ENCODE data around the gene TFAP2D. TPM values are rescaled to one million over a fixed set of nuclear protein-coding genes. Genes with fewer than 3 reads are reported as not detected.
A peak's percentile ranks its signal among the peaks of the same experiment; 100 is the strongest.

TFAP2D gene
- total RNA-seq, 1 experiment from 2014 or later: not detected

- ChIA-PET POLR2A (no interaction called here), CTCF (no interaction called here)
- DNase-seq: no peak
- Histone ChIP-seq H3K4me1 (no peaks in the 10 kb centered on the region), H3K27me3 (replicated peaks; ENCODE audit: control insufficient read depth, insufficient read depth, low read length) (no peaks in the 10 kb centered on the region), H3K9me3 (no peaks in the 10 kb centered on the region), H3K36me3 (ENCODE audit: control insufficient read depth, insufficient read depth, low read length) (no peaks in the 10 kb centered on the region), H3K4me3 (ENCODE audit: low read depth, low read length) (no peak overlapping the region)
- Mint-ChIP-seq H3K27ac (ENCODE audit: unreplicated experiment) (no peak overlapping the region), H3K4me3 (ENCODE audit: unreplicated experiment) (no peak overlapping the region), H3K36me3 (ENCODE audit: insufficient read depth, unreplicated experiment) (no peaks in the 10 kb centered on the region), H3K4me1 (ENCODE audit: low read depth, unreplicated experiment) (no peaks in the 10 kb centered on the region), H3K27me3 (ENCODE audit: insufficient read depth, unreplicated experiment) (peaks cover 4% of the 10 kb centered on the region), H3K9me3 (ENCODE audit: unreplicated experiment) (no peaks in the 10 kb centered on the region)
- intact Hi-C loops (cut with micrococcal nuclease; ENCODE audit: unreplicated experiment): no loop called here
- BruUV-seq (replicated peaks): no TSS peak
- TF ChIP-seq CTCF (IDR thresholded peaks at IDR 0.05; ENCODE audit: insufficient read depth in 1 of 2, low read depth in 1 of 2, low read length in 1 of 2, severe bottlenecking in 1 of 2, unreplicated experiment in 1 of 2): no peak
Measured at GRCh38 chr6:50785921-50786320, 72.6 kb downstream of the TFAP2D start.

GRCh38 chr6:50791900-50792508 is 78.7 kb downstream of the TFAP2D start:
- no peaks in the 10 kb centered on the region for H3K27me3 ChIP-seq (replicated peaks; ENCODE audit: control insufficient read depth, insufficient read depth, low read length)

GRCh38 chr6:50792771-50793170 is 79.4 kb downstream of the TFAP2D start:
- Mint-ChIP-seq H3K4me3 (ENCODE audit: unreplicated experiment) (no peak overlapping the region), H3K4me1 (ENCODE audit: low read depth, unreplicated experiment) (no peaks in the 10 kb centered on the region), H3K27ac (ENCODE audit: unreplicated experiment) (no peak overlapping the region), H3K9me3 (ENCODE audit: unreplicated experiment) (no peaks in the 10 kb centered on the region), H3K27me3 (ENCODE audit: insufficient read depth, unreplicated experiment) (peaks cover 7% of the 10 kb centered on the region), H3K36me3 (ENCODE audit: insufficient read depth, unreplicated experiment) (no peaks in the 10 kb centered on the region)
- intact Hi-C loops (cut with micrococcal nuclease; ENCODE audit: unreplicated experiment): loop anchor here (1.0 kb wide), 1 partner anchor 136 kb away; no protein-coding TSS in a partner anchor
- no peaks in the 10 kb centered on the region for H3K4me1 ChIP-seq
- no peak for DNase-seq
- ChIA-PET POLR2A (no interaction called here), CTCF (no interaction called here)
- H3K9me3 ChIP-seq: no peaks in the 10 kb centered on the region
- H3K27me3 ChIP-seq (replicated peaks; ENCODE audit: control insufficient read depth, insufficient read depth, low read length): no peaks in the 10 kb centered on the region
- BruUV-seq (replicated peaks): no TSS peak
- no peak for TF ChIP-seq CTCF (IDR thresholded peaks at IDR 0.05; ENCODE audit: insufficient read depth in 1 of 2, low read depth in 1 of 2, low read length in 1 of 2, severe bottlenecking in 1 of 2, unreplicated experiment in 1 of 2)
- H3K4me3 ChIP-seq (ENCODE audit: low read depth, low read length): no peak overlapping the region
- H3K36me3 ChIP-seq (ENCODE audit: control insufficient read depth, insufficient read depth, low read length): no peaks in the 10 kb centered on the region

More at GRCh38 chr6:50791900-50792508, 78.7 kb downstream of the TFAP2D start:
- TF ChIP-seq CTCF (IDR thresholded peaks at IDR 0.05; ENCODE audit: insufficient read depth in 1 of 2, low read depth in 1 of 2, low read length in 1 of 2, severe bottlenecking in 1 of 2, unreplicated experiment in 1 of 2): peak; percentile 66 to 87
- Histone ChIP-seq H3K36me3 (ENCODE audit: control insufficient read depth, insufficient read depth, low read length) (no peaks in the 10 kb centered on the region), H3K4me3 (ENCODE audit: low read depth, low read length) (no peak overlapping the region), H3K9me3 (no peaks in the 10 kb centered on the region), H3K4me1 (no peaks in the 10 kb centered on the region)
- no peaks in the 10 kb centered on the region for H3K36me3 Mint-ChIP-seq (ENCODE audit: insufficient read depth, unreplicated experiment)
- no peak overlapping the region for H3K27ac Mint-ChIP-seq (ENCODE audit: unreplicated experiment)
- no TSS peak for BruUV-seq (replicated peaks)
- peaks cover 11% of the 10 kb centered on the region for H3K27me3 Mint-ChIP-seq (ENCODE audit: insufficient read depth, unreplicated experiment)
- DNase-seq: peak in 1 of 2 experiments; percentile 47
- intact Hi-C loops (cut with micrococcal nuclease; ENCODE audit: unreplicated experiment): loop anchor here (1.0 kb wide), 1 partner anchor 136 kb away; no protein-coding TSS in a partner anchor
- ChIA-PET CTCF (no interaction called here), POLR2A (no interaction called here)
- no peaks in the 10 kb centered on the region for H3K9me3 Mint-ChIP-seq (ENCODE audit: unreplicated experiment)
- H3K4me3 Mint-ChIP-seq (ENCODE audit: unreplicated experiment): no peak overlapping the region
- no peaks in the 10 kb centered on the region for H3K4me1 Mint-ChIP-seq (ENCODE audit: low read depth, unreplicated experiment)

Data from Caco-2 (cell line).